ENCODE data around the gene LEF1. TPM values are rescaled to one million over a fixed set of nuclear protein-coding genes. Genes with fewer than 3 reads are reported as not detected.

The LEF1 gene
- total RNA-seq, 1 donor from 2014 or later, result 0.20 TPM

GRCh38 chr4:108001540-108002135 is 167.1 kb downstream of the LEF1 start:
- DNase-seq (ENCODE audit: low read depth in 2 of 2), result no peak

DNA sequence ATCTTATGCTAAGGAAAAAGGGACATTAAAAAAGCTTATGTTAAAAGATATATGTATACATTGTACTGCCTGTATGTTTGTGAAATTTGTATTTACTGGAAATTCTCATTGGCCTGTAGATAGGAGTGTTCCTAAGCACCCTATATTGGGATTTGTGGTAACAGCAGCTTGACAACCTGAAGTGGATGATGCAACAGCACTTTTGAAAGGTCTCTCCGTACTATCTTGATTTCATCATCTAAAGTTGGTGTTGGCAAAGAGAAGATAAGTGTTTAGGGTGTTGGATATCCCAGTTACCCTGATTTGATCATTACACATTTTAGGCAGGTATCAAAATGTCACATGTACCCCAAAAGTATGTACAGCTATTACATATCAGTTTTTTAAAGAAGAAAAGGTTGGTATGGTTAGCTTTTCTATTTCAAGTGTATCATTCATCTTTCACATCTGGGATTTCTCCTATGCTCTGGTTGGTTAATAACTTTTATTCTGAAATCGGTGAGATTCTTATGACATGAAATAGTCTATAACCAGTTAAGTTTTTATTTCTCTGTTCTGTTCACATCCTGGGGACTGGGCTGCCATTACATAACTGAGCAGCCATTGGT is 168.7 kb downstream of the LEF1 start:
- no peak for DNase-seq (ENCODE audit: low read depth in 2 of 2)

GRCh38 chr4:107997794-107998193 is 170.9 kb downstream of the LEF1 start:
- no peak for DNase-seq (ENCODE audit: low read depth in 2 of 2)

Other genes with a start within 250 kb of the LEF1 start
- 3.7 and 3.8 TPM in 2 replicates for gene CYP2U1, start 237.4 kb downstream of the LEF1 start, total RNA-seq
- gene HADH, start 179.0 kb downstream of the LEF1 start, total RNA-seq, result 3.8 and 6.8 TPM in 2 replicates

Data from lung microvascular endothelial cell (primary cell).